Prostate gland (tissue), 2 donors: Measurements from ENCODE around the gene ATG5. TPM values are rescaled to one million over a fixed set of nuclear protein-coding genes. Genes with fewer than 3 reads are reported as not detected.

Experiments
- DNase-seq: peaks from one replicate; pipeline ENCODE4 v3.0.0-alpha.2; 2019; ENCODE audit warnings: low spot score
- H3K27ac ChIP-seq, 2 donors: fragments of 200-600 bp; sonication (generic); 2 replicates each; pipeline ENCODE4 v1.5.1; 2017 to 2019
- H3K27me3 ChIP-seq: fragments of 200-600 bp; sonication (generic); replicated peaks from 2 replicates; pipeline ENCODE4 v1.5.1; 2019; ENCODE audit not compliant: insufficient read depth
- H3K36me3 ChIP-seq, 2 donors: fragments of 200-600 bp; sonication (generic); 1 replicate in 1 of 2; 2 replicates in 1 of 2; pipeline versions ENCODE4 v1.5.1 to v1.8.1; 2017 to 2019
- H3K4me1 ChIP-seq: fragments of 200-600 bp; sonication (generic); replicated peaks from 2 replicates; pipeline ENCODE4 v1.5.1; 2019
- H3K4me3 ChIP-seq, 2 donors: fragments of 200-600 bp; sonication (generic); 2 replicates each; pipeline ENCODE4 v1.5.1; 2017 to 2019
- H3K9me3 ChIP-seq: fragments of 200-600 bp; sonication (generic); 2 replicates; pipeline ENCODE4 v1.5.1; 2017
- CTCF ChIP-seq, 4 experiments: fragments of 200-600 bp in 2 of 4; fragments of 450-650 bp in 2 of 4; sonication (generic) in 2 of 4; IDR thresholded peaks; 1 replicate in 3 of 4; 2 replicates in 1 of 4; pipeline ENCODE4 v1.5.1; 2016 to 2019; ENCODE audit warnings: antibody characterized with exemption in 4 of 4, mild to moderate bottlenecking in 2 of 4, moderate library complexity in 2 of 4
- POLR2A ChIP-seq: fragments of 450-650 bp; IDR thresholded peaks from one replicate; pipeline ENCODE4 v1.6.1; 2016; ENCODE audit warnings: antibody characterized with exemption, mild to moderate bottlenecking
- POLR2AphosphoS5 ChIP-seq: sonication (generic); formaldehyde crosslinking; IDR thresholded peaks from one replicate; pipeline ENCODE4 v1.6.1; 2017; ENCODE audit warnings: antibody characterized with exemption
- WGBS: methylation state at CpG from one replicate; pipeline ENCODE4 v1.1.5; 2018; 5-methylcytosine and 5-hydroxymethylcytosine counted together
- intact Hi-C: fragments of 100-400 bp; cut with DNase I; formaldehyde crosslinking; loops from one replicate; pipeline ENCODE4 v1.14.2; 2022
- total RNA-seq, 2 donors: library from RNA; depleted of rRNA; stranded (reverse); fragments of >200 nt; gene quantifications; one replicate each; pipeline ENCODE4 v1.1.0, GENCODE V29; 2016

The ATG5 gene
- total RNA-seq, 2 donors from 2014 or later = 31.9 to 34.3 TPM

GRCh38 chr6:106170030-106170791, 155.3 kb downstream of the ATG5 start:
- Histone ChIP-seq H3K9me3 (no peaks in the 10 kb centered on the region), H3K27me3 (no peaks in the 10 kb centered on the region), H3K27ac (no peak overlapping the region), H3K4me1 (no peaks in the 10 kb centered on the region), H3K36me3 (no peaks in the 10 kb centered on the region), H3K4me3 (no peak overlapping the region)
- no peak for TF ChIP-seq POLR2AphosphoS5
- no peak for TF ChIP-seq POLR2A
- no peak for TF ChIP-seq CTCF (IDR thresholded peaks at IDR 0.05)
- 95% methylated on average over 5 of the region's 5 CpGs for WGBS
- intact Hi-C loops = no loop called here
- no peak for DNase-seq

GRCh38 chr6:106169517-106169916, 156.0 kb downstream of the ATG5 start:
- intact Hi-C loops = no loop called here
- Histone ChIP-seq H3K4me1 (no peaks in the 10 kb centered on the region), H3K9me3 (no peaks in the 10 kb centered on the region), H3K27ac (no peak overlapping the region), H3K36me3 (no peaks in the 10 kb centered on the region), H3K27me3 (no peaks in the 10 kb centered on the region), H3K4me3 (no peak overlapping the region)
- TF ChIP-seq POLR2A (no peak), POLR2AphosphoS5 (no peak), CTCF (IDR thresholded peaks at IDR 0.05) (no peak)
- no peak for DNase-seq
- WGBS = 99% methylated on average over 5 of the region's 5 CpGs

GRCh38 chr6:106168097-106168888, 157.3 kb downstream of the ATG5 start:
- Histone ChIP-seq H3K4me3 (no peak overlapping the region), H3K4me1 (no peaks in the 10 kb centered on the region), H3K27me3 (no peaks in the 10 kb centered on the region), H3K36me3 (no peaks in the 10 kb centered on the region), H3K27ac (no peak overlapping the region), H3K9me3 (no peaks in the 10 kb centered on the region)
- 91% methylated on average over 15 of the region's 15 CpGs for WGBS
- TF ChIP-seq CTCF (IDR thresholded peaks at IDR 0.05) (no peak), POLR2AphosphoS5 (no peak), POLR2A (no peak)
- no peak for DNase-seq
- intact Hi-C loops = no loop called here

GRCh38 chr6:106167096-106167814, 158.3 kb downstream of the ATG5 start:
- Histone ChIP-seq H3K36me3 (no peaks in the 10 kb centered on the region), H3K27me3 (no peaks in the 10 kb centered on the region), H3K4me3 (no peak overlapping the region), H3K9me3 (no peaks in the 10 kb centered on the region), H3K27ac (no peak overlapping the region), H3K4me1 (no peaks in the 10 kb centered on the region)
- intact Hi-C loops = no loop called here
- WGBS = 76% methylated on average over 6 of the region's 6 CpGs
- TF ChIP-seq POLR2A = no peak
- no peak for TF ChIP-seq CTCF (IDR thresholded peaks at IDR 0.05)
- no peak for TF ChIP-seq POLR2AphosphoS5
- no peak for DNase-seq
